WI38 (cell line): ENCODE measurements around the gene CHPF.

ENCODE experiments used
- H3K4me3 ChIP-seq: 2 replicates; pipeline ENCODE4 v1.5.1; 2011; ENCODE audit warnings: low read depth, mild to moderate bottlenecking, control low read depth, low read length
- CTCF ChIP-seq: IDR thresholded peaks from 2 replicates; pipeline ENCODE4 v1.5.1; 2012; ENCODE audit warnings: low read depth, mild to moderate bottlenecking, control low read depth, low read length

Gene CHPF

GRCh38 chr2:219492575-219492974 is 51.0 kb downstream of the CHPF start:
- no peak for TF ChIP-seq CTCF

DNA sequence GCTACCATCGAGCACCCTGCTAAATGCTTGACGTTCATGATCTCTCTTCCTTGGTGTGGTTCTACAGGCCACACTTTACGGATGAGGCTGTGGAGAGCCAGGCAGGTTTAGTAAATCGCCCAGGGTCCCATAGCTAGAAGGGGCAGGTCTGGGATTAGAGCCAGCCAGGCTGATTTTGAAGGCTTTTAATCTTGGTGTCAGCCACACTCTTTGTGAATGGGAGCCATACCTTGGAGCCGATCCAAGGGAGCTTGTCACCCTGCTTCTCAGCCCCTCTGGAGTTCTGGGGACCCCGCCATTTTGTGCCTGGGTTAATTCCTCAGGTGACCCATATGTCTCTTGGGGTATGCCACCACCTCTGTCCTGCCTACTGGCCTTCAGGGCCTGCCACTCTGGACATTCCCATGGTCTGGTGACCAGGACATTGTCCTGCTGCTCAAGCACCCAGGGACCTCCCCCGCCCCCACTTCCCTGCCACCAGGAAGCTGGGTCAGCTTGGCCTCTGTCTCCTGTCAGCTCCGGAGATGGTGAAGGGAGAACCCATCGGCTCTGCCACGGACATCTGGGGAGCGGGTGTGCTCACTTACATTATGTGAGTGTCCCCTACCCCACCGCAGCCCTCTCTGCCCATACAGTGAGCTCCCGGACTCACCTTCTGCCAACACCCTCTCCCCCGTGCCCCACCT is 52.2 kb downstream of the CHPF start:
- H3K4me3 ChIP-seq, result no peak overlapping the region
- no peak for TF ChIP-seq CTCF

More at GRCh38 chr2:219492575-219492974, 51.0 kb downstream of the CHPF start:
- H3K4me3 ChIP-seq, result no peak overlapping the region

DNA sequence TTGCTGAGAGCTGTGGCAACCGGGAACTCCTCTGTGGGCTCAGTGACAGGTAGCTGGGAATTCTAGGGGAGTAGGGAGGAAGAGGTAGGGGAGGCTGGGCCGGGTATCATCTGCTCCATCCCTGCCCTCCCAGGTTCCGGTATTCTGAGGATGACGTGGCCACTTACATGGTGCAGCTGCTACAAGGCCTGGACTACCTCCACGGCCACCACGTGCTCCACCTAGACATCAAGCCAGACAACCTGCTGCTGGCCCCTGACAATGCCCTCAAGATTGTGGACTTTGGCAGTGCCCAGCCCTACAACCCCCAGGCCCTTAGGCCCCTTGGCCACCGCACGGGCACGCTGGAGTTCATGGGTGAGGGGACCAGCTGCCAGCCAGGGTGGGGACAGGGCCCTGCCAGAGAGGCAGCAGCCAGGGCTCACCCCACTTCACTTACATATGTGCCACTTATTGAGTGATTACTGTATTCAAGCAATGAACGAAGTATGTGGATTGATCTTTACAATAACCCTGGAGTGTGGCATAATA is 52.9 kb downstream of the CHPF start:
- no peak for TF ChIP-seq CTCF
- H3K4me3 ChIP-seq, result no peak overlapping the region

GRCh38 chr2:219490186-219490585 is 53.4 kb downstream of the CHPF start:
- H3K4me3 ChIP-seq, result no peak overlapping the region
- TF ChIP-seq CTCF, result no peak

- H3K4me3 ChIP-seq, result no peak overlapping the region
- no peak for TF ChIP-seq CTCF
Measured at GRCh38 chr2:219489315-219489714, 54.3 kb downstream of the CHPF start.
